Retinal pigment epithelial cell (primary cell): ENCODE results near the gene TMEM207.
A peak's percentile ranks its signal among the peaks of the same experiment; 100 is the strongest.
"Not testable (repeated sequence)": the region's sequence is repeated elsewhere in the genome, so short reads cannot be mapped to it uniquely, and the experiment has no call there.

ENCODE experiments used
- DNase-seq: peaks from one replicate; pipeline ENCODE4 v3.0.0-alpha.2; 2010; ENCODE audit warnings: low read depth
- H3K4me3 ChIP-seq: 2 replicates; pipeline ENCODE4 v1.5.1; 2011; ENCODE audit warnings: mild to moderate bottlenecking, low read length, control low read depth, moderate library complexity
- CTCF ChIP-seq: conservative IDR thresholded peaks from 2 replicates; pipeline ENCODE4 v1.5.1; 2011; ENCODE audit warnings: low read depth, low read length, control low read depth, inconsistent platforms

TMEM207 gene

GRCh38 chr3:190481779-190482178 is 32.1 kb upstream of the TMEM207 start:
- no peak overlapping the region for H3K4me3 ChIP-seq
- DNase-seq: no peak
- TF ChIP-seq CTCF: no peak

- H3K4me3 ChIP-seq, DNase-seq: not testable (repeated sequence)
Measured at GRCh38 chr3:190473261-190473660, 23.6 kb upstream of the TMEM207 start.

GRCh38 chr3:190467922-190468321 is 18.2 kb upstream of the TMEM207 start:
- DNase-seq: no peak
- TF ChIP-seq CTCF: no peak
- no peak overlapping the region for H3K4me3 ChIP-seq

- peak; percentile 5 for TF ChIP-seq CTCF
- DNase-seq: no peak
- no peak overlapping the region for H3K4me3 ChIP-seq
Measured at GRCh38 chr3:190458040-190458439, 8.3 kb upstream of the TMEM207 start.

GRCh38 chr3:190456770-190457169 is 7.1 kb upstream of the TMEM207 start:
- no peak for DNase-seq
- no peak overlapping the region for H3K4me3 ChIP-seq

GRCh38 chr3:190455828-190456227 is 6.1 kb upstream of the TMEM207 start:
- DNase-seq: no peak
- no peak for TF ChIP-seq CTCF
- no peak overlapping the region for H3K4me3 ChIP-seq

More at GRCh38 chr3:190456770-190457169, 7.1 kb upstream of the TMEM207 start:
- no peak for TF ChIP-seq CTCF

- no peak for TF ChIP-seq CTCF
- DNase-seq: no peak
Measured at GRCh38 chr3:190448256-190448655, 1.4 kb downstream of the TMEM207 start.

More at GRCh38 chr3:190448256-190448655, 1.4 kb downstream of the TMEM207 start:
- no peak overlapping the region for H3K4me3 ChIP-seq
